Measurements from ENCODE around the gene ANK2.

ANK2 gene

GRCh38 chr4:113355550-113356371, 306.3 kb downstream of the ANK2 start:
- no peak for FAIRE-seq

GRCh38 chr4:113356453-113356852, 307.0 kb downstream of the ANK2 start:
- FAIRE-seq = no peak

GRCh38 chr4:113358784-113359183, 309.3 kb downstream of the ANK2 start:
- no peak for FAIRE-seq

- no peak for FAIRE-seq
Observed at GRCh38 chr4:113365377-113365776, 315.9 kb downstream of the ANK2 start.

- no peak for FAIRE-seq
Observed at GRCh38 chr4:113368056-113368455, 318.6 kb downstream of the ANK2 start.

- no peak for FAIRE-seq
Observed at GRCh38 chr4:113371111-113371510, 321.7 kb downstream of the ANK2 start.

- no peak for FAIRE-seq
Observed at GRCh38 chr4:113375964-113376666, 326.7 kb downstream of the ANK2 start.

- FAIRE-seq = no peak
Observed at GRCh38 chr4:113378836-113379235, 329.4 kb downstream of the ANK2 start.

- no peak for FAIRE-seq
Observed at GRCh38 chr4:113382704-113383103, 333.3 kb downstream of the ANK2 start.

- FAIRE-seq = no peak
Observed at GRCh38 chr4:113383111-113383785, 333.8 kb downstream of the ANK2 start.

- FAIRE-seq = no peak
Observed at GRCh38 chr4:113384600-113384999, 335.1 kb downstream of the ANK2 start.

- FAIRE-seq = no peak
Observed at GRCh38 chr4:113385281-113385899, 335.9 kb downstream of the ANK2 start.

- no peak for FAIRE-seq
Observed at GRCh38 chr4:113389160-113389559, 339.7 kb downstream of the ANK2 start.

- FAIRE-seq = no peak
Observed at GRCh38 chr4:113390850-113391249, 341.4 kb downstream of the ANK2 start.

GRCh38 chr4:113394108-113394729, 344.8 kb downstream of the ANK2 start:
- FAIRE-seq = no peak

- peak; percentile 100 for FAIRE-seq
Observed at GRCh38 chr4:113394730-113395530, 345.5 kb downstream of the ANK2 start.

GRCh38 chr4:113397114-113397701, 347.8 kb downstream of the ANK2 start:
- FAIRE-seq = no peak

GRCh38 chr4:113398441-113399143, 349.1 kb downstream of the ANK2 start:
- FAIRE-seq = no peak

- FAIRE-seq = no peak
Observed at GRCh38 chr4:113404167-113404571, 354.7 kb downstream of the ANK2 start.

- FAIRE-seq = no peak
Observed at GRCh38 chr4:113404841-113405240, 355.4 kb downstream of the ANK2 start.

Measured in islet of Langerhans (tissue), 1 donor.